ENCODE measurements around the gene USP15. TPM values are rescaled to one million over a fixed set of nuclear protein-coding genes. Genes with fewer than 3 reads are reported as not detected.

The USP15 gene
- polyA plus RNA-seq, 1 experiment: 21.9 TPM

- Histone ChIP-seq H3K36me3 (ENCODE audit: control insufficient read depth, insufficient read depth, low read length) (peaks cover 6% of the 10 kb centered on the region), H3K4me3 (ENCODE audit: low read depth, low read length) (no peak overlapping the region), H3K27me3 (ENCODE audit: control insufficient read depth, insufficient read depth, low read length) (no peaks in the 10 kb centered on the region)
- ChIA-PET POLR2A (no interaction called here), CTCF (no interaction called here)
- DNase-seq (ENCODE audit: low read depth): no peak
- TF ChIP-seq CTCF (IDR thresholded peaks at IDR 0.05; ENCODE audit: insufficient read depth, low read depth, low read length): no peak
These were observed 35.8 kb downstream of the USP15 start for GRCh38 chr12:62296001-62296400.

GRCh38 chr12:62297321-62297720 lies 37.1 kb downstream of the USP15 start:
- CTCF ChIA-PET: interaction anchor here (0.7 kb wide), 1 partner anchor 47 kb away, joined by 3 read pairs; no protein-coding TSS in a partner anchor
- no peak overlapping the region for H3K4me3 ChIP-seq (ENCODE audit: low read depth, low read length)
- H3K27me3 ChIP-seq (ENCODE audit: control insufficient read depth, insufficient read depth, low read length): no peaks in the 10 kb centered on the region
- H3K36me3 ChIP-seq (ENCODE audit: control insufficient read depth, insufficient read depth, low read length): peaks cover 6% of the 10 kb centered on the region
- POLR2A ChIA-PET: no interaction called here
- no peak for DNase-seq (ENCODE audit: low read depth)
- TF ChIP-seq CTCF (IDR thresholded peaks at IDR 0.05; ENCODE audit: insufficient read depth, low read depth, low read length): no peak

- DNase-seq (ENCODE audit: low read depth): no peak
- H3K4me3 ChIP-seq (ENCODE audit: low read depth, low read length): no peak overlapping the region
- no peak for TF ChIP-seq CTCF (IDR thresholded peaks at IDR 0.05; ENCODE audit: insufficient read depth, low read depth, low read length)
- ChIA-PET CTCF (no interaction called here), POLR2A (no interaction called here)
- H3K27me3 ChIP-seq (ENCODE audit: control insufficient read depth, insufficient read depth, low read length): no peaks in the 10 kb centered on the region
- H3K36me3 ChIP-seq (ENCODE audit: control insufficient read depth, insufficient read depth, low read length): peaks cover 4% of the 10 kb centered on the region
These were observed 39.4 kb downstream of the USP15 start for GRCh38 chr12:62299617-62300016.

GRCh38 chr12:62301080-62301798 lies 41.0 kb downstream of the USP15 start:
- POLR2A ChIA-PET: no interaction called here
- TF ChIP-seq CTCF (IDR thresholded peaks at IDR 0.05; ENCODE audit: insufficient read depth, low read depth, low read length): no peak
- no peak for DNase-seq (ENCODE audit: low read depth)
- CTCF ChIA-PET: no interaction called here
- Histone ChIP-seq H3K36me3 (ENCODE audit: control insufficient read depth, insufficient read depth, low read length) (peaks cover 1% of the 10 kb centered on the region), H3K27me3 (ENCODE audit: control insufficient read depth, insufficient read depth, low read length) (no peaks in the 10 kb centered on the region), H3K4me3 (ENCODE audit: low read depth, low read length) (no peak overlapping the region)

- ChIA-PET CTCF (no interaction called here), POLR2A (no interaction called here)
- Histone ChIP-seq H3K27me3 (ENCODE audit: control insufficient read depth, insufficient read depth, low read length) (no peaks in the 10 kb centered on the region), H3K36me3 (ENCODE audit: control insufficient read depth, insufficient read depth, low read length) (peaks cover 1% of the 10 kb centered on the region), H3K4me3 (ENCODE audit: low read depth, low read length) (no peak overlapping the region)
- no peak for TF ChIP-seq CTCF (IDR thresholded peaks at IDR 0.05; ENCODE audit: insufficient read depth, low read depth, low read length)
- no peak for DNase-seq (ENCODE audit: low read depth)
These were observed 41.6 kb downstream of the USP15 start for GRCh38 chr12:62301799-62302133.
